RWPE1 (cell line): ENCODE measurements around the gene TRIML2.

Experiments
- CTCF ChIA-PET: fragments of 350-600 bp; sonication (Branson Sonifier 250); formaldehyde crosslinking; extraction: SDS; loops from one replicate; lab custom pipeline; 2021; lab: Yijun Ruan, JAX
- POLR2A ChIA-PET: fragments of 400-600 bp; formaldehyde crosslinking; extraction: SDS; loops from one replicate; lab custom pipeline; 2020; ENCODE audit warnings: antibody characterized with exemption; ENCODE audit not compliant: low non-redundant PET; lab: Yijun Ruan, JAX
- DNase-seq: peaks from one replicate; pipeline ENCODE4 v3.0.0; 2012; ENCODE audit warnings: low spot score
- H3K27ac ChIP-seq: fragments of 450-650 bp; 2 replicates; pipeline ENCODE4 v1.5.1; 2017
- CTCF ChIP-seq: fragments of 450-650 bp; conservative IDR thresholded peaks from 2 replicates; pipeline ENCODE4 v1.5.1; 2017; ENCODE audit warnings: low read depth, mild to moderate bottlenecking

TRIML2 gene

DNA sequence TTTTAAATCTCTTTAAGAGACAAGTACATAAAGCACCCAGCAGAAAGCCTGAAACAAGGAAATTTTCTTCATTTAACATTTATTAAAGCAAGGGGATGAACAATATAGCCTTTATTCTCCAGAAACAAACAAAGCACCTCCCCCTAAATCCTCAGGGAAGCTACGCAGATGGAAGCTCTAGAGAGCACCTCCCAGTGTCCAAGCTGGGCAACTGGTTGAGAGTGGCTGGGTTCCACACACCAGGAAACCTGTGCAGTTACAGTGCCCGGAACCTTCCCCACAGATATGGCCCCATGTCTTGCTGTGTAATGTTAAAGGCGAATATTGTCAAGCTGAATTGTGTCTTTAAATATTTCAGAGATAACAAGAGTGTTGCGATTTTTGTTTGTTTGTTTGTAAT lies 21.0 kb upstream of the TRIML2 start:
- H3K27ac ChIP-seq = no peak overlapping the region
- no peak for TF ChIP-seq CTCF
- POLR2A ChIA-PET = no interaction called here
- CTCF ChIA-PET = interaction anchor here (0.7 kb wide), 1 partner anchor 822 kb away, joined by 4 read pairs; no protein-coding TSS in a partner anchor
- DNase-seq = no peak

- no peak for TF ChIP-seq CTCF
- H3K27ac ChIP-seq = peak overlapping the region; percentile 83
- POLR2A ChIA-PET = no interaction called here
- peak; percentile 79 for DNase-seq
- CTCF ChIA-PET = interaction anchor here (0.7 to 0.8 kb wide), 2 partner anchors 17 to 158 kb away, joined by 3 read pairs; no protein-coding TSS in a partner anchor
Measured at GRCh38 chr4:188127214-188127874, 17.9 kb upstream of the TRIML2 start.

- DNase-seq = no peak
- H3K27ac ChIP-seq = no peak overlapping the region
- POLR2A ChIA-PET = no interaction called here
- CTCF ChIA-PET = no interaction called here
- no peak for TF ChIP-seq CTCF
Measured at GRCh38 chr4:188121530-188121929, 12.1 kb upstream of the TRIML2 start.

DNA sequence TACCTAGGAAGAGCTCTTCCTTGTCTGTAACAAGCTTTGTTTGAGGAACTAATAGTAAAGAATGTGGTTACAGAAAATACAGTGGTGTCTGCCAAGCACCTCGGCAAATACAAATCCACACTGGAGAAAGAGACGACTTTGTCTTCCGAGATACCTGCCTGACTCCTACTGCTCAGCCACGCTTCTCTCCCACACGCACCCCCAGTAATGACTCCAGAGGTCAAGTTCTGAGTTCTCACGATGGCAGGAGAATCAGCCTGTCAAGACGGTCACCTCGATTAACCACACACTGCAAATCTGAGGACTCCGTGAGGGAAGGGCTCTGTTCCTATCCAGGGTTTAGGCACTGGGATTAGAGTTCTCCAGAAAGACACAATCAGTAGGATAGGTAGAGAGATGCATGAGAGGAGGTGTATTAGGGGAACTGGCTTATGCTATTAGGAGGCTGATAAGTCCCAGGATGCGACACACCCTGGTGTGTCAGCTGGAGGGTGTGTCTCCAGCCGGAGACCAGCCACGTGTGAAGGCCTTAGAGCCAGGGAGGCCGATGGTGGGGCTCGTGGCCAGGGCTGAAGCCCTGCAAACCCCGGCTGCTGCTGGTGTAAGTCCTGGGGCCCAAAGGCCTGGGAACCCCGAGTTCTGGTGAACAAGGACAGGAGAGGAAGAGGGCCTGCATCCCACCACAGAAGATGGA lies 8.4 kb upstream of the TRIML2 start:
- no peak overlapping the region for H3K27ac ChIP-seq
- DNase-seq = no peak
- TF ChIP-seq CTCF = no peak
- ChIA-PET CTCF (no interaction called here), POLR2A (no interaction called here)

GRCh38 chr4:188113156-188113555 lies 3.8 kb upstream of the TRIML2 start:
- ChIA-PET CTCF (no interaction called here), POLR2A (no interaction called here)
- no peak for TF ChIP-seq CTCF
- DNase-seq = peak; percentile 90
- peak overlapping the region; percentile 72 for H3K27ac ChIP-seq

DNA sequence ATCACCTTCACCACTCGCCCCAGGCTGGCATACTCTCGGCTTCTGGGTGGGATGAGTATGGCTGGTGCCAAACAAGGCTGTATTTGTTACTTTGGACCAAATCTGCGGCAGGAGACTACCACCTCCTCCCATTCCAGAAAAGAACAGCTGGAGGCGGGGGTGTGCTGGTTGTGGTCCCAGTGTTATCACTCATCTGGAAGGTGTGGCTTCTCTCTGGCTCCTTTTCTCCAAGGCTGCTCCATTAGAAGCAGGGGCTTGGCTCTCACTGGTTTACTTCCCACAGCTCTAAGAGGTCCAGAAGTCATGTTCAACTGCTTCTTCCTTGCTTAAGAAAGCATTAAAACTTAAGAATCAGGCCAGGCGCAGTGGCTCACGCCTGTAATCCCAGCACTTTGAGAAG lies 2.6 kb upstream of the TRIML2 start:
- CTCF ChIA-PET = no interaction called here
- no peak for DNase-seq

More for the DNA sequence above, 2.6 kb upstream of the TRIML2 start:
- POLR2A ChIA-PET = no interaction called here
- TF ChIP-seq CTCF = no peak
- H3K27ac ChIP-seq = peak overlapping the region; percentile 72
